H9 (cell line): ENCODE measurements around the gene TRA2B. TPM values are rescaled to one million over a fixed set of nuclear protein-coding genes. Genes with fewer than 3 reads are reported as not detected.
A peak's percentile ranks its signal among the peaks of the same experiment; 100 is the strongest.

Experiments used
- DNase-seq: peaks from one replicate; pipeline ENCODE4 v3.0.0-alpha.2; 2017
- H2AFZ ChIP-seq: one replicate; pipeline ENCODE4 v1.6.1; 2013; ENCODE audit warnings: mild to moderate bottlenecking, low read length, control low read depth, moderate library complexity
- H2AK5ac ChIP-seq: 2 replicates; pipeline ENCODE4 v1.6.1; 2013; ENCODE audit warnings: low read length, control low read depth, mixed read lengths; ENCODE audit not compliant: insufficient read length
- H2BK120ac ChIP-seq: one replicate; pipeline ENCODE4 v1.6.1; 2013; ENCODE audit warnings: low read depth, mild to moderate bottlenecking, low read length, control low read depth, inconsistent platforms; ENCODE audit not compliant: poor library complexity, severe bottlenecking
- H2BK12ac ChIP-seq: 2 replicates; pipeline ENCODE4 v1.6.1; 2013; ENCODE audit warnings: low read length, control low read depth, mixed read lengths, low read depth; ENCODE audit not compliant: insufficient read length
- H2BK15ac ChIP-seq: 2 replicates; pipeline ENCODE4 v1.6.1; 2013; ENCODE audit warnings: low read depth, low read length, control low read depth
- H2BK20ac ChIP-seq: one replicate; pipeline ENCODE4 v1.6.1; 2013; ENCODE audit warnings: low read depth, mild to moderate bottlenecking, low read length, control low read depth, inconsistent platforms; ENCODE audit not compliant: poor library complexity, severe bottlenecking
- H2BK5ac ChIP-seq: 2 replicates; pipeline ENCODE4 v1.6.1; 2013; ENCODE audit warnings: low read length, control low read depth, mixed read lengths; ENCODE audit not compliant: insufficient read length
- H3K14ac ChIP-seq: 2 replicates; pipeline ENCODE4 v1.6.1; 2013; ENCODE audit warnings: low read length, control low read depth; ENCODE audit not compliant: insufficient read depth
- H3K18ac ChIP-seq: 2 replicates; pipeline ENCODE4 v1.6.1; 2013; ENCODE audit warnings: low read depth, mild to moderate bottlenecking, mixed read lengths, low read length, control low read depth; ENCODE audit not compliant: insufficient read length
- H3K23ac ChIP-seq: 2 replicates; pipeline ENCODE4 v1.6.1; 2013; ENCODE audit warnings: low read length, control low read depth, mixed read lengths, low read depth; ENCODE audit not compliant: insufficient read length
- H3K23me2 ChIP-seq: 2 replicates; pipeline ENCODE4 v1.6.1; 2013; ENCODE audit warnings: low read depth, mild to moderate bottlenecking, mixed read lengths, low read length, control low read depth; ENCODE audit not compliant: insufficient read length, poor library complexity, severe bottlenecking
- H3K27ac ChIP-seq: 2 replicates; pipeline ENCODE4 v1.5.1; 2013; ENCODE audit warnings: low read length, control low read depth, mixed read lengths, low read depth; ENCODE audit not compliant: insufficient read length
- H3K27me3 ChIP-seq: 2 replicates; pipeline ENCODE4 v1.6.1; 2013; ENCODE audit warnings: low read length, control low read depth, inconsistent platforms; ENCODE audit not compliant: insufficient read depth
- H3K4ac ChIP-seq: 2 replicates; pipeline ENCODE4 v1.6.1; 2013; ENCODE audit warnings: low read depth, mild to moderate bottlenecking, control low read depth, inconsistent platforms, low read length, moderate library complexity
- H3K4me1 ChIP-seq: 2 replicates; pipeline ENCODE4 v1.6.1; 2013; ENCODE audit warnings: low read length, control low read depth, inconsistent platforms; ENCODE audit not compliant: insufficient read depth
- H3K4me2 ChIP-seq: 2 replicates; pipeline ENCODE4 v1.6.1; 2013; ENCODE audit warnings: low read length, control low read depth, mixed read lengths; ENCODE audit not compliant: insufficient read length, insufficient read depth
- H3K56ac ChIP-seq: 2 replicates; pipeline ENCODE4 v1.6.1; 2013; ENCODE audit warnings: low read depth, mild to moderate bottlenecking, mixed read lengths, low read length, control low read depth; ENCODE audit not compliant: insufficient read length
- H3K79me1 ChIP-seq: 2 replicates; pipeline ENCODE4 v1.6.1; 2013; ENCODE audit warnings: low read depth, mild to moderate bottlenecking, moderate library complexity, low read length, control low read depth, inconsistent platforms; ENCODE audit not compliant: insufficient read depth, poor library complexity, severe bottlenecking
- H3K79me2 ChIP-seq: 2 replicates; pipeline ENCODE4 v1.6.1; 2013; ENCODE audit warnings: low read length, control low read depth, inconsistent platforms; ENCODE audit not compliant: insufficient read depth
- H3K9ac ChIP-seq: 2 replicates; pipeline ENCODE4 v1.6.1; 2013; ENCODE audit warnings: low read length, control low read depth, mixed read lengths; ENCODE audit not compliant: insufficient read length; ENCODE audit errors: extremely low read depth
- H3K9me3 ChIP-seq: one replicate; pipeline ENCODE4 v1.6.1; 2013; ENCODE audit warnings: low read depth, low read length, inconsistent platforms; ENCODE audit not compliant: control insufficient read depth
- H3T11ph ChIP-seq: one replicate; pipeline ENCODE4 v1.6.1; 2013; ENCODE audit warnings: mild to moderate bottlenecking, low read length, control low read depth, inconsistent platforms
- H4K20me1 ChIP-seq: one replicate; pipeline ENCODE4 v1.6.1; 2013; ENCODE audit not compliant: control insufficient read depth, insufficient read length, insufficient read depth
- H4K5ac ChIP-seq: 2 replicates; pipeline ENCODE4 v1.6.1; 2013; ENCODE audit warnings: low read depth, mild to moderate bottlenecking, mixed read lengths, low read length, control low read depth; ENCODE audit not compliant: insufficient read length
- H4K8ac ChIP-seq: replicated peaks from 2 replicates; pipeline ENCODE4 v1.6.1; 2013; ENCODE audit warnings: low read length, control low read depth, mixed read lengths, low read depth; ENCODE audit not compliant: insufficient read length
- H4K91ac ChIP-seq: 2 replicates; pipeline ENCODE4 v1.6.1; 2013; ENCODE audit warnings: low read depth, mild to moderate bottlenecking, moderate library complexity, mixed read lengths, low read length, control low read depth; ENCODE audit not compliant: insufficient read length
- H3K27ac Mint-ChIP-seq, 3 experiments: 2 replicates in 2 of 3; 3 replicates in 1 of 3; pipeline ENCODE4 v1.8.0; 2020 to 2021; ENCODE audit warnings: mixed read lengths in 3 of 3, mild to moderate bottlenecking in 1 of 3, moderate library complexity in 1 of 3
- H3K27me3 Mint-ChIP-seq: 2 replicates; pipeline ENCODE4 v1.8.0; 2021; ENCODE audit warnings: low read depth, mild to moderate bottlenecking, moderate library complexity, mixed read lengths
- H3K36me3 Mint-ChIP-seq, 3 experiments: 2 replicates in 2 of 3; 3 replicates in 1 of 3; pipeline ENCODE4 v1.8.0; 2020 to 2021; ENCODE audit warnings: low read depth in 3 of 3, mixed read lengths in 3 of 3; ENCODE audit not compliant: insufficient read depth in 1 of 3
- H3K4me1 Mint-ChIP-seq, 2 experiments: 2 replicates each; pipeline ENCODE4 v1.8.0; 2020; ENCODE audit warnings: mixed read lengths in 2 of 2
- H3K4me3 Mint-ChIP-seq, 2 experiments: 2 replicates in 1 of 2; 3 replicates in 1 of 2; pipeline ENCODE4 v1.8.0; 2020 to 2021; ENCODE audit warnings: mild to moderate bottlenecking in 2 of 2, mixed read lengths in 2 of 2, moderate library complexity in 1 of 2
- H3K9me3 Mint-ChIP-seq, 2 experiments: 2 replicates in 1 of 2; 3 replicates in 1 of 2; pipeline ENCODE4 v1.8.0; 2020; ENCODE audit warnings: mild to moderate bottlenecking in 2 of 2, mixed read lengths in 2 of 2, moderate library complexity in 1 of 2
- WGBS: extraction: QIAGEN DNeasy Blood & Tissue Kit; methylation state at CpG from one replicate; pipeline ENCODE4 v1.1.7; 2013; ENCODE audit warnings: missing lambda C conversion rate, low lambda C conversion rate, mixed read lengths; ENCODE audit not compliant: insufficient read length; ENCODE audit errors: extremely low coverage; 5-methylcytosine and 5-hydroxymethylcytosine counted together
- total RNA-seq: library from RNA; stranded (reverse); gene quantifications from 2 replicates; pipeline ENCODE4 v1.2.1, GENCODE V29; 2021
- TF ChIP-seq, protein P1 (sequence below): fragments of 200-600 bp; sonication (generic); conservative IDR thresholded peaks from 3 replicates; pipeline ENCODE4 v1.8.0; 2021; ENCODE audit warnings: antibody characterized with exemption, mild to moderate bottlenecking

Gene TRA2B
- total RNA-seq, 1 experiment from 2014 or later = 344 TPM

DNA sequence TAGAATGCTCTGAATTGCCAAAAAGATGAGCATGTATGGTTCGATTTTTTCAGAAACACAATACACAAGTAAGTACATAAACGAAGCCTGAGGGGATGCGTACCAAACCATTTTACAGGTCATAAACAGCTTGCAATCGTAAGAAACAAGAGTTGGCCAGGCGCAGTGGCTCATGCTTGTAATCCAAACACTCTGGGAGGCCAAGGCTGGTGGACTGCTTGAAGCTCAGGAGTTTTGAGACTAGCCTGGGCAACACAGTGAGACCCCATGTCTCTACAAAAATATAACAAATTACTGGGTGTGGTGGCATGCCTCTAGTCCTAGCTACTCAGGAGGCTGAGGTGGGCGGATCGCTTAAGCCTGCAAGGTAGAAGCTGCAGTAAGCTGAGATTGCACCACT lies 13.4 kb downstream of the TRA2B start:
- no peak overlapping the region for H2BK5ac ChIP-seq
- H3K4me1 Mint-ChIP-seq = peaks cover 37 to 38% of the 10 kb centered on the region in 2 experiments
- TF ChIP-seq, protein P1, sequence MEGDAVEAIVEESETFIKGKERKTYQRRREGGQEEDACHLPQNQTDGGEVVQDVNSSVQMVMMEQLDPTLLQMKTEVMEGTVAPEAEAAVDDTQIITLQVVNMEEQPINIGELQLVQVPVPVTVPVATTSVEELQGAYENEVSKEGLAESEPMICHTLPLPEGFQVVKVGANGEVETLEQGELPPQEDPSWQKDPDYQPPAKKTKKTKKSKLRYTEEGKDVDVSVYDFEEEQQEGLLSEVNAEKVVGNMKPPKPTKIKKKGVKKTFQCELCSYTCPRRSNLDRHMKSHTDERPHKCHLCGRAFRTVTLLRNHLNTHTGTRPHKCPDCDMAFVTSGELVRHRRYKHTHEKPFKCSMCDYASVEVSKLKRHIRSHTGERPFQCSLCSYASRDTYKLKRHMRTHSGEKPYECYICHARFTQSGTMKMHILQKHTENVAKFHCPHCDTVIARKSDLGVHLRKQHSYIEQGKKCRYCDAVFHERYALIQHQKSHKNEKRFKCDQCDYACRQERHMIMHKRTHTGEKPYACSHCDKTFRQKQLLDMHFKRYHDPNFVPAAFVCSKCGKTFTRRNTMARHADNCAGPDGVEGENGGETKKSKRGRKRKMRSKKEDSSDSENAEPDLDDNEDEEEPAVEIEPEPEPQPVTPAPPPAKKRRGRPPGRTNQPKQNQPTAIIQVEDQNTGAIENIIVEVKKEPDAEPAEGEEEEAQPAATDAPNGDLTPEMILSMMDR = no peak
- H3K79me2 ChIP-seq = peaks cover 66% of the 10 kb centered on the region
- H3K27ac Mint-ChIP-seq = 0 out of 7 replicates have a peak overlapping the region, but pooled peaks of 1 of the 3 experiments have one; percentile 40
- no peak overlapping the region for H3K23ac ChIP-seq
- no peak overlapping the region for H4K5ac ChIP-seq
- H3K27me3 ChIP-seq = no peaks in the 10 kb centered on the region
- no peak overlapping the region for H3K9ac ChIP-seq
- no peak overlapping the region for H3T11ph ChIP-seq
- H2BK15ac ChIP-seq = no peak overlapping the region
- H3K27ac ChIP-seq = no peak overlapping the region
- H3K9me3 Mint-ChIP-seq = no peaks in the 10 kb centered on the region
- no peak overlapping the region for H2BK20ac ChIP-seq
- no peaks in the 10 kb centered on the region for H4K20me1 ChIP-seq
- H2AFZ ChIP-seq = no peak overlapping the region
- H3K14ac ChIP-seq = no peak overlapping the region
- H3K4ac ChIP-seq = no peak overlapping the region
- no peak for DNase-seq
- no peak overlapping the region for H4K91ac ChIP-seq
- no peak overlapping the region for H2BK12ac ChIP-seq
- H3K79me1 ChIP-seq = peaks cover 4% of the 10 kb centered on the region
- no peaks in the 10 kb centered on the region for H3K4me1 ChIP-seq
- H3K18ac ChIP-seq = no peak overlapping the region
- no peak overlapping the region for H2BK120ac ChIP-seq
- H2AK5ac ChIP-seq = no peak overlapping the region
- H4K8ac ChIP-seq = no peak overlapping the region
- peaks cover 73 to 96% (median 95%) of the 10 kb centered on the region in 3 experiments for H3K36me3 Mint-ChIP-seq
- no CpG with 5 or more reads among the region's 7 CpGs for WGBS
- no peaks in the 10 kb centered on the region for H3K9me3 ChIP-seq
- H3K27me3 Mint-ChIP-seq = no peaks in the 10 kb centered on the region
- no peak overlapping the region for H3K4me2 ChIP-seq
- H3K23me2 ChIP-seq = no peaks in the 10 kb centered on the region
- no peak overlapping the region for H3K4me3 Mint-ChIP-seq
- H3K56ac ChIP-seq = no peak overlapping the region
